EH (cell line): ENCODE results near the gene C1orf167.

Experiments used
- DNase-seq: peaks from one replicate; pipeline ENCODE4 v3.0.0-alpha.2; 2015; ENCODE audit warnings: low read depth

The C1orf167 gene

GRCh38 chr1:11835441-11836225, 73.6 kb downstream of the C1orf167 start:
- no peak for DNase-seq

- no peak for DNase-seq
Measured at GRCh38 chr1:11836955-11837766, 75.2 kb downstream of the C1orf167 start.

GRCh38 chr1:11837767-11838348, 75.9 kb downstream of the C1orf167 start:
- no peak for DNase-seq

- peak; percentile 66 for DNase-seq
Measured at GRCh38 chr1:11838349-11839272, 76.6 kb downstream of the C1orf167 start.
